Activated T-cell treated with anti-CD3 and anti-CD28 coated beads for 48 hours (primary cell): ENCODE results near the gene RESF1.

Experiments
- DNase-seq: peaks from one replicate; pipeline ENCODE4 v3.0.0-alpha.2; 2020; ENCODE audit warnings: low read depth

Gene RESF1

DNA sequence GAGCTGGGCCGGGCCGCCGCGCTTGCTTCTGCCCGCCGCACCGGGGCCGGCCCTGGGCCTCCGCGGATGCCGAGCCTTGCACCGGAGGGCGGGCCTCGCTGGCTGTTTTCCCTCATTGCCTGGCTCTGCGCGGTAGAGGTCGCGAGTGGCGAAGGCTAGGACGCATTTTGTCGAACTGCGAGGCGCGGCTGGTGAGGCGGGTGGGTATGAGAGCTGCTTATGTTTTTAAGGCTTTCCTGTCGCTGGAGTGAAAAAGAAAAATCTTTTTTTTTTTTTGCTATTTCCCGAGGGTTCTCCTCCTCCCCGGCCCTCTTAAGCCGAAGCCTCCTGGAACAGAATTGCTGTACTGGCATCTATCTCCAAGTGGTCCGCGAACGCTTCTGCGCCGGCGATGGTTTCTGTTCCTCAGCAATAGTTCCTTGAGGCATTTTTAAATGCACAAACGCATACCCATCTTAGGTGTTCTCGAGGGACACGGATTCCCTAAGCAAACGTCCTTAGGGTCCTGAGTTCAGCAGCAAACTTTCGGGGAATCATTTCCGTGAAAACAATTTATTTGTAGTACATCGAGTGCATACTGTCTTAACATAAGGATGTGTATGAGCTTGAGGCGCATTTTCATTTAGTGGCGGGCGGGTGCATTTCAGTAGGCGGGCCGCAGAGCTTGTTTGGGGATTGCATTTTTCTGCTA, 631 bp downstream of the RESF1 start:
- no peak for DNase-seq

DNA sequence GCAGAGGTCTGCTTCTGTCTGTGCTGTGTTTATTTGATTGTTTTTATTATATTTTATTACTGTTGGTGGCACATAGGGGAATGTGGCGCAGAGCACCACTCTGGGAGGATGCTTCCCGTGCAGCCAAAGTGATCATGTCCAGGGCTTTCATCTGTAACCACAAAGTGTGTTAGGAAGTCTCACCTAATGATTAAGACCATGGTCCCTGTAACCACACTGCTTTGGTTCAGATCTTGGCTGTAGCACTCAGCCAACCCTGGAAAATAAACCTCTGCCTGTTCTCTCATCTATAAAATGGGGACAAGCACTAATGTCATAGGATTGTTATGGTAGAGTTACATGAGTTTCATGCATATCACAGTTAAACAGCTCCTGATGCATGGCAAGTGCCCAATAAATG, 1.9 kb downstream of the RESF1 start:
- DNase-seq: no peak

DNA sequence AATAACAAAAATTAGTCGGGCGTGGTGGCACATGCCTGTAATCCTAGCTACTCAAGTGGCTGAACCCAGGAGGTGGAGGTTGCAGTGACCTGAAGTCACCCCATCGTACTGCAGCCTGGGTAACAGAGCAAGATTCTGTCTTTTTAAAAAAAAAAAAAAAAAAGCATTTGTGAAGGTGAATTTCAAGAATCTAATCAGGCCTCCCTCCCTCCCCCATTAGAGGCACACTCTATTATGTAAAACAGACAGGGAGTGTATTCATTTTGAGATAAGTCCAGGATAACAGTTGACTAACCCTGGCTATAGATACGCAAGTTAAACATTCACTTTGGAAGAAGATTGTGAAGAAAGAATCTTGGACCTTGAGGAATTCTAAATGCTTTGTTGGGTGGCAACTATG, 2.9 kb downstream of the RESF1 start:
- no peak for DNase-seq

GRCh38 chr12:31964280-31964679, 5.1 kb downstream of the RESF1 start:
- no peak for DNase-seq

DNA sequence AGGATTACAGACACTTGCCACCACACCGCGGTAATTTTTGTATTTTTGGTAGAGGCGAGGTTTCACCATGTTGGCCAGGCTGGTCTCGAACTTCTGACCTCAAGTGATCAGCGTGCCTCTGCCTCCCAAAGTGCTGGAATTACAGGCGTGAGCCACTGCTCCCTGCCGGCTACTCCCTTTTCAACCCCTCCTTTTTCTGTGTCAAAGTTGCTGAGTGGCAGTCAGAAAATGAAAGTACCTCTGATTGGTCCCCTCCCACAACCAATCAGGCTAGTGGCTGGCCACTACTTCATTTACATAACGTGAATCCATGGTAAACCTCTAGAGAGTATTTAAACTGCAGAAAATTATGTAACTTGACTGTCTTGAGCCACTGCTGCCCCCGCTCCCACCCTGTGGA, 5.9 kb downstream of the RESF1 start:
- no peak for DNase-seq

GRCh38 chr12:31966558-31967205, 7.5 kb downstream of the RESF1 start:
- no peak for DNase-seq

DNA sequence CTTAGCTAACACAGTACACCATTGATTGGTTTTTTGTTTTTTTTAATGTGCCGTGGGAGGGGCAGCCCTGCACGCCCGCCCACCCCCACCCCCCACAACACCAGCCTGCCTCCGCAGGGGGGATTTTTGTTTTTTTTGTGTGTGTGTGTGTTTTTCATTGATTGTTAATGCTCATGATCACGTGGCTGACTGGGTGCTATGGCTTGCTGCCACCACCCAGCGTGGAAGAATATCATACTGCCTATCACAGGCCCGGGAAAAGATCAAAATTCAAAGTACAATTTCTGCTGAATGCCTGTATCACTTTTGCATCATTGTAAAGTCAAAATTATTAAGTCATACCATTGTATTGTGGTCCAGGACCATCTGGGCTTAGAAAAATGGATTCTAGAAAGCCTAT, 8.3 kb downstream of the RESF1 start:
- no peak for DNase-seq

- no peak for DNase-seq
These were observed 11.0 kb downstream of the RESF1 start for GRCh38 chr12:31970199-31970598.

DNA sequence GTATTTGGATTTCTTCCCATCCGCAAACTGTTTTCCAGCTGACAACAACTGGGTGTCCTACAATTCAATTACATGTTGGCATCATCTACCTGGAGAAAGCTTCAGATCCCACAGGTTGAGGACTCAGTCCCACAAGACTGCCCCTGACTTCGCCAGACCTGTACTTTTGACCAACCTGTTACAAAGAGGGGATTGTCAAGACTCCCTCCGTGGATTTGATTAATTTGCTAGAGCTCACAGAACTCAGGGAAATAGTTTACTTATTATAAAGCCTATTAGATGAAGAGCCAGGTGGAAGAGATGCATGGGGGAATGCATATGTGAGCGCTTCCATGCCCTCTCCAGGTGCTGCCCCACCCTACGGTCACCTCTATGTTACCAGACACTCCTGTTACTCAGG, 14.6 kb downstream of the RESF1 start:
- DNase-seq: no peak

GRCh38 chr12:31974673-31975072, 15.5 kb downstream of the RESF1 start:
- DNase-seq: no peak

DNA sequence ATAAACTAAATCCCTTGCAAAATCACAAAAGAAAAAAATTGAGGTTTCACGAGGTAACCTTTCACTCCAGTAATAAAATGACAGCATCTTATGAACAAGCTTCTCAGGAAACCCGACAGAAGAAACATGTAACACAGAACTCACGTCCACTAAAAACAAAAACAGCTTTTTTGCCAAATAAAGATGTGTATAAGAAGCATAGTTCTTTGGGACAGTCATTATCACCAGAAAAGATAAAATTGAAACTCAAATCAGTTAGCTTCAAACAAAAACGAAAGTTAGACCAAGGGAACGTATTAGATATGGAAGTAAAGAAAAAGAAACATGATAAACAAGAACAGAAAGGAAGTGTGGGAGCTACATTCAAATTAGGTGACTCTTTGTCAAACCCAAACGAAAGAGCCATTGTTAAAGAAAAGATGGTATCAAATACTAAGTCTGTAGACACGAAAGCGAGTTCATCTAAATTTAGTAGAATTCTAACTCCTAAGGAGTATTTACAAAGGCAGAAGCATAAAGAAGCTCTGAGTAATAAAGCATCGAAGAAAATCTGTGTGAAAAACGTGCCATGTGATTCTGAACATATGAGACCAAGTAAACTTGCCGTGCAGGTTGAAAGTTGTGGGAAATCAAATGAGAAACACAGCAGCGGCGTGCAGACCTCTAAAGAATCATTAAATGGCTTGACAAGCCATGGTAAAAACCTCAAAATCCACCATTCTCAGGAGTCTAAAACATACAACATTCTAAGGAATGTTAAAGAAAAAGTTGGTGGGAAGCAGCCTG, 25.8 kb downstream of the RESF1 start:
- no peak for DNase-seq

DNA sequence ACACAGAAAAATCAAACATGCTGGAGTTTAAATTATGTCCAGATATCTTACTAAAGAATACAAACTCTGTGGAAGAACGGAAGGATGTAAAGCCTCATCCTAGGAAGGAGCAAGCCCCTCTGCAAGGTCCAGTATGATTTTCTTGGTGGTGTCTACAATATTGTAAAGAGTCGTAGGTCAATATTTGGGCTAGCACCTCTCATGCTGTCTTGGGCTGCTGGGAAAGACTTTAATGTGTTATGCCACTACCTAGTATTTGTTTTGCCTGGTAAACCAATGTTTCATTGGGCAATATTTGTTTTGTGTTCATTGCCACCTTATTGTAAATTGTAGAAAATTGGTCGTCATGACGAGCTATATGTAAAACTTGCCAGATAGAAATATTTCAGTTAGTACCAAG, 26.6 kb downstream of the RESF1 start:
- DNase-seq: no peak

DNA sequence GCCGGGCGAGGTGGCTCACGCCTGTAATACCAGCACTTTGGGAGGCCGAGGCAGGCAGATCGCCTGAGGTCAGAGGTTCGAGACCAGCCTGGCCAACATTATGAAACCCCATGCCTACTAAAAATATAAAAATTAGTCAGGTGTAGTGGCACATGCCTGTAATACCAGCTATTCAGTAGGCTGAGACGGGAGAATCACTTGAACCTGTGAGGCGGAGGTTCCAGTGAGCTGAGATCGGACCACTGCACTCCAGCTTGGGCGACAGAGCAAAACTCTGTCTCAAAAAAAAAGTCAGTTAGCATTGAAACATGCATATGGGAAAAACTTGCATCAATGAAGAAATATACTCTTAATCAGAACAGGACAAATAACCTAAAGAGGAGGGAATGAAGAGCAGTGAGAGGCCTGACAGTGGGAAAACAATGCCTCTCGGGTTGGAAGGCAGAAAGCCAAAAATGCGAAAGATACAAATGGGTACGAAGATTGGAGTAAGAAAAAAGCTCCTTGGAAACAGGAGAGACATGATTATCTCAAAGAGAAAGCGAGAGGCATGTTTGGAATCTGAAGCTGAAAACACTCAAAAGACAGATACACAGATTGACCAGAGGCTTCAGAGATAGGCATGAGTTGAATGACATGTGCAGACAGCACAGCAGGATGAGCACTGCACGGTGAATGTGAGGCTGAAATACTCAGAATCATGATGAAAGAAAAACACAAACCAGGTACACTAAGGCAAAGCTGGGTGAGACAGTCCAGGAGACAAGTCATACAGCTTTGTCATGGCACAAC, 30.6 kb downstream of the RESF1 start:
- no peak for DNase-seq

DNA sequence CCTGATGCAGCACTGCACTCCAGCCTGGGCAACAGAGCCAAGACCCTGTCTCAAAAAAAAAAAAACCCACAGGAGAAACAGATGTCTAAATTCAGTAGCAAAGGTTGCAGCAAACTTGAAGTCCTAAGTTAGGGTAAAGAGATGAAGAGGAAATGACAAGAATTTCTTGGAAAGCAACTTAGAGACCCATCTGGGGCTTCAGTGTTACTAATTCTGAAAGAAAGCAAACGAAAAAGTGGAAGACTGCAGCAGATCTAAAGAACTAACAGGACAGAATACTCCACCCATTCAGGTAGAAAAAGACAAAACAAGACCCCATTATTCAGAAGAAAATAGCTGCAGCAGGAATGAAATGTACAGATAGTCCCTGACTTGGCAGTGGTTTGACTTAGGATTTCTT, 31.9 kb downstream of the RESF1 start:
- no peak for DNase-seq

DNA sequence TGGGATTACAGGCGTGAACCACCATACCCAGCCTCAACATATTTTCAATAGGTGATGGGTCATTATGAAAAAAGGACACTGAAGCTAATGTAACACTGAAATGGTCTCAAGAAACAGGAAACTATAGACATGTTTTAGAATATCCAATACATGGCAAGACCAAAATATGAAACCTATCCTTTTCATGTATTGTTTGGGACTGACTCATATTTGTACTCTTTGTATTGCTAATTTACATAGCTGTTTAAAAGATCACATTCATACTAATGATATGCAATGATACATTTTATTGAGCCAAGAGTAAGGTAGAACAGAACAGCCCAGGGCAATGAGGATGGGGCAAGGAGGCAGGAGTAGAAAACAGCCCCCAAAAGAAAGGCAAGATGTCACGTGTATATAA, 32.6 kb downstream of the RESF1 start:
- no peak for DNase-seq

DNA sequence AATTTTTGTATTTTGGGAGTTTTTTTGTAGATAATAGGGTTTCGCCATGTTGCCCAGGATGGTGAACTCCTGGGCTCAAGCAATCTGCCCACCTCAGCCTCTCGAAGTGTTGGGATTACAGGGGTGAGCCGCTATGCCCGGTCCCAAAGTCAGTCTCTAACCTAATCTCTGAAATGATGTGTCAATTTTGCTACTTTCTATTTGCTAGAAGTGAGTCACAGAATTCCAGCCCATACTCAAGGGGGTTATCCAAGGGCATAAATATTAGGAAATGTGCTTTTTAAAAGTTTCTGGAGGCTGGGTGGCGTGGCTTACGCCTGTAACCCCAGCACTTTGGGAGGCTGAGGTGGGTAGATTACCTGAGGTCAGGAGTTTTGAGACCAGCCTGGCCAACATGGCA, 40.5 kb downstream of the RESF1 start:
- DNase-seq: no peak

DNA sequence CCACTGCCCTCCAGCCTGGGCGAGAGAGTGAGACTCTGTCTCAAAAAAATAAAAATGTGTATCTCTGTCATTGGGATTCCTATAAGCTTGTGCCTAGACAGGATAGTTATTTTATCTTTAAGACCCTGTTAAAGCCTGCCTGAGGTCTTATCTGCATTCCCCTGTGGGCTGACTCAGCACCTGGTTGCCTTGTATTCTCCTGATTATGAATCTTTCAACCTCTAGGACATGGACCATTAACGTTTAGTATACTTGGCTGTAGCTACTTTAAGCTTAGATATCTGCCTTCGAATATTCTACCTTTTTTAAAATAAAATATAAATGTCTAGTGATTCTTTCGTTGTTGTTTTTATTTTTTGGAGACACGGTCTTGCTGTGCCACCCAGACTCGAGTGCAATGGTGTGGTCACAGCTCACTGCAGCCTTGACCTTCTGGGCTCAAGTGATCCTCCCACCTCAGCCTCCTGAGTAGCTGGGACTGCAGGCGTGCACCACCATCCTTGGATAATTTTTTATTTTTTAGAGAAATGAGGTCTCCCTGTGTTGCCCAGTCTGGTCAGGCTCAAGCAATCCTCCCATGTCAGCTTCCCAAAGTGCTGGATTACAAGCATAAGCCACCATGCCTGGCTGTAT, 41.3 kb downstream of the RESF1 start:
- no peak for DNase-seq

DNA sequence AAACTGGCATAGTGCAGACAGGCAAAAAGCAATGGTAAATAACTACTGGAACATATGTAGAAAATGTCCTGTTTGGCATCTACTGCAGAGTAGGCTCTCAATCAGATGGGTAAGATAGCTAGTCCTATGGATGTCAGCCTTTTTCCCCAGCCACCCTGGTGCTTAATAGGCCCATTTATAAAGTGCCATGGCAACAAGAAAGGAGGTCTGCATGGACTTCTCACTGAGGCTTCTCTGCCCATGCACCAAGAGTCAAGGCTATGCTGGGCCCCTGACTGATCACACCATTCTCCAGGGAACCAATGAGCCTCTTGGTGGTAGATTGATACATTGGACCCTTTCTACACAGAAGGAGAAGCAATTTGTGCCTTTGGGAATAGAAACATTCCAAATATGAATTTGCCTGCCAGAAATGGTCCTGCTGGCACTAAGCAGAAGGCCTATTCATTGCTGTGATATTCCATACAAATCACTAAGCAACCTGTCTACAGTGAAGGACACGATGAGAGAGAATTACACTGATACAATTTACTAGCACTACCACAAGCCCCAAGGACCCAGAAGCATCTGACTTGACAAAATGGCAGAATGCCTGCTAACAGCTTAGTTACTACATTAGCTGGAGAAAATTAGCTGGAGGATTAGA, 43.8 kb downstream of the RESF1 start:
- no peak for DNase-seq

DNA sequence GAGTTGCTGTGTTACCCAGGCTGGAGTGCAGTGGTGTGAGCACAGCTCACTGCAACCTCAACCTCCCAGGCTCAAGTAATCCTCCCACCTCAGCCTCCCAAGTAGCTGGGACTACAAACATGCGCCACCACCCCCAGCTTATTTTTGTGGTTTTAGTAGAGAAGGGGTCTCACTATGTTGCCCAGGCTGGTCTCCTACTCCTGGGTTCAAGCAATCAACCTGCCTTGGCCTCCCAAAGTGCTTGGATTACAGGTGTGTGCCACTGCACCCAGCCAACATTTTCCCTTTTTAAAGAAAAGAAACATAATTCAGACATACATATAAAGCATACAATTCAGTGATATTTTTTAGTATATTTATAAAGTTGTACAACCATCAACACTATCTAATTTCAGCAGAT, 44.4 kb downstream of the RESF1 start:
- no peak for DNase-seq

DNA sequence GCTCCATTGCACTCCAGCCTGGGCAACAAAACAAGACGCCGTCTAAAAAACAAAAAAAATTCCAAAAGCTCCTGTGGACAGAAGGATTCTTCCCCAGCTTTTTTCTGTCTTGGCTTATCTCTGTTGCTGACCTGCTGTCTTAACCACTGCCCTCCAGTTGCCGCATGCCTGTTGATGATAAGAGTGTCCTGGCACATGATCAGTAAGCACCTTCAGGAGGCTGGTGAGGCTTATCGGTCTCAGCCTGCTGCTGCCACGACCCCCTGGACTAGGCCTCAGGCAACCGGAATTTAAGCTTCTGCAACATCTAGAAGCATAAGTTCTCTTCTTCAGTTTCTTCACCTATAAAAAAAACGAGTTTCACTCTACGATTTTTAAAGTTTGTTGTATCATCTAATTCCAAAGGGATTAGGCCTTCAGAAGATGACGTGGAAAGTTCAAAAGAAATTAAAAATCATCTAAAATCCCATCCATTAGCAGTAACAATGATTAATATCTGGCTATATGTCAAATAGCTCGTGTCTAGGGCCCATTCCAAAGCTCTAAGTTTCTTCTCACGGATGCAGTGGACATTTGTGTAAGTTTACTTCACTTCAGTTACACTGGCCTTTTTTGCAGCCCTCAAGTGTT, 46.4 kb downstream of the RESF1 start:
- no peak for DNase-seq
